HG03457 (cell line): ENCODE results near the gene IL6R.

Experiments used
- ATAC-seq: cut with Tn5 transposase; IDR thresholded peaks from one replicate; pipeline ENCODE4 v1.9.1; 2021; ENCODE audit warnings: moderate number of reproducible peaks; ENCODE audit not compliant: unreplicated experiment

Gene IL6R

GRCh38 chr1:154423988-154424326 is 18.8 kb downstream of the IL6R start:
- no peak for ATAC-seq

- ATAC-seq: no peak
Observed at GRCh38 chr1:154425172-154425571, 20.0 kb downstream of the IL6R start.

- no peak for ATAC-seq
Observed at GRCh38 chr1:154427173-154428139, 22.3 kb downstream of the IL6R start.

- no peak for ATAC-seq
Observed at GRCh38 chr1:154429118-154429517, 24.0 kb downstream of the IL6R start.

GRCh38 chr1:154429841-154430611 is 24.9 kb downstream of the IL6R start:
- ATAC-seq: no peak

- ATAC-seq: no peak
Observed at GRCh38 chr1:154430903-154431302, 25.8 kb downstream of the IL6R start.

- ATAC-seq: no peak
Observed at GRCh38 chr1:154431586-154432373, 26.6 kb downstream of the IL6R start.

GRCh38 chr1:154433161-154433764 is 28.1 kb downstream of the IL6R start:
- ATAC-seq: no peak

- ATAC-seq: no peak
Observed at GRCh38 chr1:154434346-154435085, 29.4 kb downstream of the IL6R start.

GRCh38 chr1:154435599-154436200 is 30.6 kb downstream of the IL6R start:
- ATAC-seq: no peak

- ATAC-seq: no peak
Observed at GRCh38 chr1:154436433-154436832, 31.3 kb downstream of the IL6R start.

GRCh38 chr1:154440036-154440804 is 35.1 kb downstream of the IL6R start:
- ATAC-seq: no peak

- ATAC-seq: no peak
Observed at GRCh38 chr1:154441241-154441888, 36.2 kb downstream of the IL6R start.

GRCh38 chr1:154442006-154442740 is 37.0 kb downstream of the IL6R start:
- no peak for ATAC-seq

GRCh38 chr1:154443274-154444013 is 38.3 kb downstream of the IL6R start:
- ATAC-seq: no peak

GRCh38 chr1:154445040-154445472 is 39.9 kb downstream of the IL6R start:
- ATAC-seq: peak; percentile 65

GRCh38 chr1:154446292-154446691 is 41.1 kb downstream of the IL6R start:
- no peak for ATAC-seq
